GM12878 (cell line): ENCODE data around the gene PPP1R18. TPM values are rescaled to one million over a fixed set of nuclear protein-coding genes. Genes with fewer than 3 reads are reported as not detected.
A peak's percentile ranks its signal among the peaks of the same experiment; 100 is the strongest.

ENCODE experiments used
- ATF7 ChIP-seq: fragments of 450-650 bp; IDR thresholded peaks from 2 replicates; pipeline ENCODE4 v1.6.1; 2016; ENCODE audit warnings: low read depth, mild to moderate bottlenecking
- BHLHE40 ChIP-seq, 2 experiments: fragments of 450-650 bp in 1 of 2; IDR thresholded peaks; 2 replicates each; pipeline ENCODE4 v1.6.1; 2011 to 2017; ENCODE audit warnings: low read depth in 2 of 2, borderline replicate concordance in 1 of 2, improper control_type of control experiment in 1 of 2, low read length in 1 of 2, mild to moderate bottlenecking in 1 of 2
- CBFB ChIP-seq: IDR thresholded peaks from 2 replicates; pipeline ENCODE4 v1.6.1; 2016; ENCODE audit warnings: antibody characterized with exemption, low read depth
- CBX5 ChIP-seq: sonication (generic); IDR thresholded peaks from 2 replicates; pipeline ENCODE4 v1.6.1; 2016; ENCODE audit warnings: low read depth, moderate library complexity, mild to moderate bottlenecking, inconsistent platforms
- CHD1 ChIP-seq: IDR thresholded peaks from 2 replicates; pipeline ENCODE4 v1.6.1; 2012; ENCODE audit warnings: low read depth, low read length, improper control_type of control experiment
- CHD2 ChIP-seq: IDR thresholded peaks from 2 replicates; pipeline ENCODE4 v1.6.1; 2011; ENCODE audit warnings: low read depth, low read length, improper control_type of control experiment, borderline replicate concordance
- CTCF ChIP-seq, 3 experiments: IDR thresholded peaks in 2 of 3; conservative IDR thresholded peaks in 1 of 3; 2 replicates each; pipeline ENCODE4 v1.5.1; 2011; ENCODE audit warnings: low read depth in 3 of 3, low read length in 3 of 3, mild to moderate bottlenecking in 3 of 3, control low read depth in 2 of 3, moderate library complexity in 2 of 3, inconsistent platforms in 1 of 3, mixed read lengths in 1 of 3; ENCODE audit not compliant: control insufficient read depth in 2 of 3, insufficient read depth in 1 of 3; ENCODE audit errors: extremely low read depth in 1 of 3
- E2F8 ChIP-seq: fragments of 450-650 bp; IDR thresholded peaks from 2 replicates; pipeline ENCODE4 v1.6.1; 2018; ENCODE audit warnings: mild to moderate bottlenecking, low read depth, moderate library complexity; ENCODE audit not compliant: partially characterized antibody
- HCFC1 ChIP-seq: fragments of 150-350 bp; IDR thresholded peaks from 2 replicates; pipeline ENCODE4 v1.6.1; 2014; ENCODE audit warnings: low read length
- KLF5 ChIP-seq: fragments of 450-650 bp; IDR thresholded peaks from 2 replicates; pipeline ENCODE4 v1.6.1; 2014; ENCODE audit warnings: mild to moderate bottlenecking; ENCODE audit not compliant: partially characterized antibody
- LARP7 ChIP-seq: fragments of 450-650 bp; IDR thresholded peaks from 2 replicates; pipeline ENCODE4 v1.6.1; 2017; ENCODE audit warnings: mild to moderate bottlenecking
- MYB ChIP-seq: fragments of 150-350 bp; IDR thresholded peaks from 2 replicates; pipeline ENCODE4 v1.6.1; 2014; ENCODE audit warnings: mild to moderate bottlenecking, low read depth, low read length, borderline replicate concordance
- NFYB ChIP-seq: IDR thresholded peaks from 2 replicates; pipeline ENCODE4 v1.6.1; 2011; ENCODE audit warnings: low read depth, mild to moderate bottlenecking, low read length, improper control_type of control experiment, moderate library complexity; ENCODE audit not compliant: insufficient read depth
- PBX3 ChIP-seq: IDR thresholded peaks from 2 replicates; pipeline ENCODE4 v1.6.1; 2011; ENCODE audit warnings: mild to moderate bottlenecking, low read depth, low read length, moderate library complexity; ENCODE audit not compliant: insufficient replicate concordance
- POLR2AphosphoS5 ChIP-seq: IDR thresholded peaks from 2 replicates; pipeline ENCODE4 v1.6.1; 2011; ENCODE audit warnings: mild to moderate bottlenecking, low read length, inconsistent platforms
- RAD51 ChIP-seq: fragments of 450-650 bp; IDR thresholded peaks from 2 replicates; pipeline ENCODE4 v1.6.1; 2016; ENCODE audit warnings: moderate library complexity, mild to moderate bottlenecking, inconsistent platforms
- RCOR1 ChIP-seq: conservative IDR thresholded peaks from 2 replicates; pipeline ENCODE4 v1.6.1; 2012; ENCODE audit warnings: low read depth, low read length, improper control_type of control experiment
- TCF12 ChIP-seq: IDR thresholded peaks from 2 replicates; pipeline ENCODE4 v1.6.1; 2011; ENCODE audit warnings: low read depth, mild to moderate bottlenecking, low read length
- ZNF274 ChIP-seq: IDR thresholded peaks from one replicate; pipeline ENCODE4 v1.8.0; 2011; ENCODE audit not compliant: insufficient read length, insufficient read depth
- polyA plus RNA-seq, 11 experiments: library from polyadenylated mRNA; depleted of rRNA in 4 of 11; unstranded in 6 of 11; stranded (reverse) in 5 of 11; fragments of >200 nt; fragmentation: Nextera tagmentation in 4 of 11; fragmentation: Illumina TruSeq in 1 of 11; extraction: Ambion mirVana in 4 of 11; extraction: Trizol in 1 of 11; gene quantifications; 1 replicate in 1 of 11; 2 replicates in 10 of 11; pipeline versions ENCODE4 v1.2.1 to v1.2.3, GENCODE V29; 2011 to 2016; ENCODE audit warnings: inconsistent platforms in 2 of 11, missing spikeins in 2 of 11, low read depth in 1 of 11
- total RNA-seq, 4 experiments: library from RNA; depleted of rRNA in 3 of 4; stranded (reverse); fragments of >200 nt in 3 of 4; fragmentation: Illumina TruSeq in 1 of 4; extraction: Trizol in 1 of 4; gene quantifications; 2 replicates each; pipeline versions ENCODE4 v1.2.1 to v1.2.3, GENCODE V29; 2013 to 2021
- TF ChIP-seq, protein P1 (sequence below): fragments of 150-350 bp; IDR thresholded peaks from 2 replicates; pipeline ENCODE4 v1.6.1; 2016; ENCODE audit warnings: low read depth, low read length

PPP1R18 gene
- total and polyA plus RNA-seq, 10 of the 15 experiments (the other 5 are each of a cell fraction or from before 2014, with no cell fraction given) = 21.0 to 119 (median 52.6) TPM

GRCh38 chr6:30717129-30717844, 30.8 kb upstream of the PPP1R18 start, which contains the start of gene MDC1 (continued):
- TF ChIP-seq HCFC1 (peak; percentile 77), E2F8 (peak; percentile 98), TCF12 (peak; percentile 99), POLR2AphosphoS5 (peak; percentile 87), RCOR1 (no peak), ATF7 (peak; percentile 86), PBX3 (peak; percentile 97), MYB (peak; percentile 80; the same call in 1 of the 2 replicates), CTCF (IDR thresholded peaks at IDR 0.05 in 2 of 3, conservative IDR thresholded peaks at IDR 0.05 in 1 of 3; ENCODE audit: control insufficient read depth in 2 of 3, extremely low read depth in 1 of 3, insufficient read depth in 1 of 3, low read depth in 3 of 3, low read length in 3 of 3) (peak; percentile 8 to 29 (median 17); a peak in 3 of 6 replicates), CHD1 (peak; percentile 86; the same call in 1 of the 2 replicates), CBX5 (no peak), ZNF274 (no peak), NFYB (peak; percentile 92), KLF5 (peak; percentile 73), CHD2 (peak; percentile 90), LARP7 (peak; percentile 10; the same call in 1 of the 2 replicates), RAD51 (peak; percentile 34; the same call in 1 of the 2 replicates), BHLHE40 (IDR thresholded peaks at IDR 0.05; ENCODE audit: borderline replicate concordance in 1 of 2, low read depth in 2 of 2, low read length in 1 of 2) (peak; percentile 50 to 87), CBFB (peak; percentile 92)
- TF ChIP-seq, protein P1, sequence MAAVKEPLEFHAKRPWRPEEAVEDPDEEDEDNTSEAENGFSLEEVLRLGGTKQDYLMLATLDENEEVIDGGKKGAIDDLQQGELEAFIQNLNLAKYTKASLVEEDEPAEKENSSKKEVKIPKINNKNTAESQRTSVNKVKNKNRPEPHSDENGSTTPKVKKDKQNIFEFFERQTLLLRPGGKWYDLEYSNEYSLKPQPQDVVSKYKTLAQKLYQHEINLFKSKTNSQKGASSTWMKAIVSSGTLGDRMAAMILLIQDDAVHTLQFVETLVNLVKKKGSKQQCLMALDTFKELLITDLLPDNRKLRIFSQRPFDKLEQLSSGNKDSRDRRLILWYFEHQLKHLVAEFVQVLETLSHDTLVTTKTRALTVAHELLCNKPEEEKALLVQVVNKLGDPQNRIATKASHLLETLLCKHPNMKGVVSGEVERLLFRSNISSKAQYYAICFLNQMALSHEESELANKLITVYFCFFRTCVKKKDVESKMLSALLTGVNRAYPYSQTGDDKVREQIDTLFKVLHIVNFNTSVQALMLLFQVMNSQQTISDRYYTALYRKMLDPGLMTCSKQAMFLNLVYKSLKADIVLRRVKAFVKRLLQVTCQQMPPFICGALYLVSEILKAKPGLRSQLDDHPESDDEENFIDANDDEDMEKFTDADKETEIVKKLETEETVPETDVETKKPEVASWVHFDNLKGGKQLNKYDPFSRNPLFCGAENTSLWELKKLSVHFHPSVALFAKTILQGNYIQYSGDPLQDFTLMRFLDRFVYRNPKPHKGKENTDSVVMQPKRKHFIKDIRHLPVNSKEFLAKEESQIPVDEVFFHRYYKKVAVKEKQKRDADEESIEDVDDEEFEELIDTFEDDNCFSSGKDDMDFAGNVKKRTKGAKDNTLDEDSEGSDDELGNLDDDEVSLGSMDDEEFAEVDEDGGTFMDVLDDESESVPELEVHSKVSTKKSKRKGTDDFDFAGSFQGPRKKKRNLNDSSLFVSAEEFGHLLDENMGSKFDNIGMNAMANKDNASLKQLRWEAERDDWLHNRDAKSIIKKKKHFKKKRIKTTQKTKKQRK = peak; percentile 16; the same call in 1 of the 2 replicates
